Body of pancreas (tissue), 4 donors: Measurements from ENCODE around the gene GLB1L2. TPM values are rescaled to one million over a fixed set of nuclear protein-coding genes. Genes with fewer than 3 reads are reported as not detected.

Experiments
- ATAC-seq: fragments of 150-250 bp; one replicate; pipeline ENCODE4 v1.9.1; 2016
- DNase-seq, 4 donors: peaks; one replicate each; pipeline ENCODE4 v3.0.0-alpha.2; 2019
- H3K27ac ChIP-seq, 4 donors: fragments of 200-600 bp; sonication (generic); 1 replicate in 3 of 4; 2 replicates in 1 of 4; pipeline versions ENCODE4 v1.5.1 to v1.6.1; 2016 to 2019; ENCODE audit warnings: mild to moderate bottlenecking in 1 of 4, mixed read lengths in 1 of 4, moderate library complexity in 1 of 4
- H3K27me3 ChIP-seq, 2 donors: fragments of 200-600 bp; sonication (generic); one replicate each; pipeline ENCODE4 v1.6.0; 2016; ENCODE audit warnings: mild to moderate bottlenecking in 1 of 2
- H3K36me3 ChIP-seq, 2 donors: fragments of 200-600 bp; sonication (generic); replicated peaks in 1 of 2; 2 replicates each; pipeline ENCODE4 v1.5.1; 2016; ENCODE audit warnings: low read depth in 2 of 2; ENCODE audit not compliant: insufficient read depth in 1 of 2
- H3K4me1 ChIP-seq: fragments of 200-600 bp; sonication (generic); one replicate; pipeline ENCODE4 v1.6.0; 2016
- H3K4me3 ChIP-seq, 2 donors: fragments of 200-600 bp; sonication (generic); 1 replicate in 1 of 2; 2 replicates in 1 of 2; pipeline ENCODE4 v1.5.1; 2016 to 2019
- H3K9me3 ChIP-seq, 3 donors: fragments of 200-600 bp; sonication (generic); 1 replicate in 2 of 3; 2 replicates in 1 of 3; pipeline ENCODE4 v1.5.1; 2016
- POLR2A ChIP-seq, 3 donors: fragments of 450-650 bp; IDR thresholded peaks; one replicate each; pipeline ENCODE4 v1.6.1; 2016; ENCODE audit warnings: antibody characterized with exemption in 3 of 3, mild to moderate bottlenecking in 2 of 3
- WGBS, 2 donors: methylation state at CpG; one replicate each; pipeline ENCODE4 v1.1.5; 2017; 5-methylcytosine and 5-hydroxymethylcytosine counted together
- intact Hi-C: fragments of 100-400 bp; cut with DNase I; formaldehyde crosslinking; loops from one replicate; pipeline ENCODE4 v1.15.1; 2023
- total RNA-seq, 2 donors: library from RNA; depleted of rRNA; stranded (reverse); fragments of >200 nt; gene quantifications; one replicate each; pipeline ENCODE4 v1.1.0, GENCODE V29; 2016
- TF ChIP-seq, protein P1 (sequence below), 7 experiments: fragments of 450-650 bp in 4 of 7; fragments of 200-600 bp in 3 of 7; sonication (generic) in 3 of 7; IDR thresholded peaks; one replicate each; pipeline ENCODE4 v1.5.1; 2016 to 2019; ENCODE audit warnings: antibody characterized with exemption in 7 of 7

Gene GLB1L2
- total RNA-seq, 2 donors from 2014 or later: 9.1 to 10.9 TPM

DNA sequence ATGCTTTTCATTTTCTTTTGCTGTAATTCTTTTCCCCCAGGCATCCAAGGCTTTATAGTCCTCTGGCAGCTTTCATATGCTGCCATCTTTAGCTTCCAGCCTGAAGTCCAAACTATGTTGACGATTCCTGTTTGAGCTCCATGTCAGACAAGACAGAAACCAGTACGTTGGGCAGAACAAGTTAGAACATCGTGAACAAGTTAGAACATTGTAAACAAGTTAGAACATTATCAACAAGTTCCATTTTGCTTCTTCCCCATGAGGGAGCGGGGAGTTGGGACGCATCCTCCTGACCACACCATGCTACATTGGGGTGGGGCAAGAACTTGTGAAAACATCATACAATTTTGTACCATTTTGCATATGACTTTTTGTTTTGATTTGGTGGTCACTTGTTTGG lies 23.9 kb downstream of the GLB1L2 start:
- Histone ChIP-seq H3K4me3 (no peak overlapping the region), H3K36me3 (no peaks in the 10 kb centered on the region), H3K27ac (no peak overlapping the region), H3K27me3 (no peaks in the 10 kb centered on the region), H3K9me3 (no peaks in the 10 kb centered on the region), H3K4me1 (peaks cover 5% of the 10 kb centered on the region)
- DNase-seq: no peak
- TF ChIP-seq POLR2A (IDR thresholded peaks at IDR 0.05): no peak
- 82 to 85% methylated on average over 5 of the region's 5 CpGs for WGBS, 2 donors
- no peak for ATAC-seq
- intact Hi-C loops: no loop called here

GRCh38 chr11:134356656-134357544 lies 25.1 kb downstream of the GLB1L2 start:
- H3K4me1 ChIP-seq: peaks cover 5% of the 10 kb centered on the region
- H3K36me3 ChIP-seq: no peaks in the 10 kb centered on the region
- intact Hi-C loops: no loop called here
- no peaks in the 10 kb centered on the region for H3K27me3 ChIP-seq
- no peak overlapping the region for H3K27ac ChIP-seq
- no peaks in the 10 kb centered on the region for H3K9me3 ChIP-seq
- 83 to 88% methylated on average over 18 to 21 of the region's 21 CpGs for WGBS, 2 donors
- ATAC-seq (no peak), DNase-seq (no peak)
- H3K4me3 ChIP-seq: no peak overlapping the region
- TF ChIP-seq POLR2A (IDR thresholded peaks at IDR 0.05): no peak
- TF ChIP-seq, protein P1, sequence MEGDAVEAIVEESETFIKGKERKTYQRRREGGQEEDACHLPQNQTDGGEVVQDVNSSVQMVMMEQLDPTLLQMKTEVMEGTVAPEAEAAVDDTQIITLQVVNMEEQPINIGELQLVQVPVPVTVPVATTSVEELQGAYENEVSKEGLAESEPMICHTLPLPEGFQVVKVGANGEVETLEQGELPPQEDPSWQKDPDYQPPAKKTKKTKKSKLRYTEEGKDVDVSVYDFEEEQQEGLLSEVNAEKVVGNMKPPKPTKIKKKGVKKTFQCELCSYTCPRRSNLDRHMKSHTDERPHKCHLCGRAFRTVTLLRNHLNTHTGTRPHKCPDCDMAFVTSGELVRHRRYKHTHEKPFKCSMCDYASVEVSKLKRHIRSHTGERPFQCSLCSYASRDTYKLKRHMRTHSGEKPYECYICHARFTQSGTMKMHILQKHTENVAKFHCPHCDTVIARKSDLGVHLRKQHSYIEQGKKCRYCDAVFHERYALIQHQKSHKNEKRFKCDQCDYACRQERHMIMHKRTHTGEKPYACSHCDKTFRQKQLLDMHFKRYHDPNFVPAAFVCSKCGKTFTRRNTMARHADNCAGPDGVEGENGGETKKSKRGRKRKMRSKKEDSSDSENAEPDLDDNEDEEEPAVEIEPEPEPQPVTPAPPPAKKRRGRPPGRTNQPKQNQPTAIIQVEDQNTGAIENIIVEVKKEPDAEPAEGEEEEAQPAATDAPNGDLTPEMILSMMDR (IDR thresholded peaks at IDR 0.05): no peak

DNA sequence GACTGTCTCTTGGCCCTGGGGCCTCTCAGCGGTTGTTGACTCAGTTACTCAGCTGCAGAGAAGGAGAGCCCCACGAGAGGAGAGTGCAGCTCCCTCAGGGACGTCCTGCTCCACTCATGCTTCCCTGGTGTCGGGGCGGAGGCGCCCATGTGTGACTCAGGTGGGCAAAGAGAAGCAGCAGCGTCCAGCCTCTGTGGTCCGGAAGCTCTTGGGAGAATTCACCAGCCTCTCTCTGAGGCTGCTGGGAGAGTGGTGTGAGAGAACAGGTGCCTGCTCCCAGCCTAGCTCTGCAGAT lies 25.7 kb downstream of the GLB1L2 start:
- Histone ChIP-seq H3K9me3 (no peaks in the 10 kb centered on the region), H3K36me3 (no peaks in the 10 kb centered on the region), H3K27me3 (no peaks in the 10 kb centered on the region), H3K27ac (no peak overlapping the region), H3K4me3 (no peak overlapping the region), H3K4me1 (peaks cover 5% of the 10 kb centered on the region)
- intact Hi-C loops: no loop called here
- TF ChIP-seq POLR2A (IDR thresholded peaks at IDR 0.05): no peak
- no peak for ATAC-seq
- 75 to 87% methylated on average over 4 to 8 of the region's 8 CpGs for whole genome bisulfite sequencing, 2 donors
- no peak for DNase-seq

DNA sequence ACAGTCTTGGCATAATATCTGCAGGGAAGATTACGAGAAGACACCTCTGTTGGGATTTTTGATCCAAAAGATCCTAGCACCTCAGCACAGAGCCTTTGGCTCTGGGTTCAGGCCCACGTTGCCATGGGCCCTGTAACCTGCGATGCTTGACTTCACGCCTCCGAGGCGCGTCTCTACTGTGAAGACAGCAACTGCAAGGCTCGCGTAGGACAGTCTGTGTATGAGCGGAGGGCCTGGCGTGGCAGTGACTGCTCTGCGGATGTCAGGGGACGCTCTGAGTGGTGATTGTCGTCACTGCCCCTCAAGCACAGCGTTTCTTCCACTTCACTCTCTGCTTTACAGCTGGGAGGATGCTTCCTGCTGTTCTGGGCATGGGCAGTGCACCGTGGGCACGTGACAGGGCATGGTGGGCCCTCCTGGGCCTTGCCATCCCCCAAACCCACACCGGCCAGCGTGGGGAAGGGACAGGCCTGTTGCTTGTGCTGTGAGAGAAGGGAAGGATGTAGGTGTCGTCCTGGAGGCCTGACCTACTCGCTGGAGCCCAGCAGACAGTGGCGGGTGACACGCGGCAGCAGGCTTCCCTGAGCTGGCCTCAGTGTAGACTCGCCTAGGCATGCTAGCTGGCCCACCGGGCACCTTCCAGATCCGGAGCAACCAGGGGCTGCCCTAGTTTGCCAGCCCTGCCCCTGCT lies 26.5 kb downstream of the GLB1L2 start:
- TF ChIP-seq POLR2A (IDR thresholded peaks at IDR 0.05): no peak
- TF ChIP-seq, protein P1 (IDR thresholded peaks at IDR 0.05): no peak
- WGBS, 2 donors: 87 to 90% methylated on average over 19 to 27 of the region's 27 CpGs
- H3K9me3 ChIP-seq: no peaks in the 10 kb centered on the region
- no peak overlapping the region for H3K4me3 ChIP-seq
- H3K27me3 ChIP-seq: no peaks in the 10 kb centered on the region
- intact Hi-C loops: no loop called here
- ATAC-seq (no peak), DNase-seq (no peak)
- H3K36me3 ChIP-seq: no peaks in the 10 kb centered on the region
- H3K4me1 ChIP-seq: peaks cover 5% of the 10 kb centered on the region
- H3K27ac ChIP-seq: no peak overlapping the region

GRCh38 chr11:134358856-134359490 lies 27.2 kb downstream of the GLB1L2 start:
- no peak overlapping the region for H3K4me3 ChIP-seq
- no peak for ATAC-seq
- intact Hi-C loops: no loop called here
- DNase-seq: no peak
- H3K27me3 ChIP-seq: no peaks in the 10 kb centered on the region
- H3K4me1 ChIP-seq: peaks cover 5% of the 10 kb centered on the region
- WGBS, 2 donors: 86 to 89% methylated on average over 9 to 18 of the region's 18 CpGs
- H3K27ac ChIP-seq: no peak overlapping the region
- H3K36me3 ChIP-seq: no peaks in the 10 kb centered on the region
- TF ChIP-seq, protein P1 (IDR thresholded peaks at IDR 0.05): no peak
- TF ChIP-seq POLR2A (IDR thresholded peaks at IDR 0.05): no peak
- H3K9me3 ChIP-seq: no peaks in the 10 kb centered on the region
